HepG2 (cell line): Measurements from ENCODE around the gene KATNAL1.

Source experiments
- MXI1 ChIP-seq: IDR thresholded peaks from 3 replicates; pipeline ENCODE4 v1.6.1; 2012; ENCODE audit warnings: low read depth, low read length, inconsistent platforms, borderline replicate concordance
- NFYB ChIP-seq: sonication (generic); formaldehyde crosslinking; IDR thresholded peaks from 2 replicates; pipeline ENCODE4 v1.4.0; 2020; ENCODE audit warnings: missing genetic modification reagents
- POLR2AphosphoS5 ChIP-seq: IDR thresholded peaks from 2 replicates; pipeline ENCODE4 v1.6.1; 2012; ENCODE audit warnings: low read depth, low read length
- SCMH1 ChIP-seq: sonication (generic); formaldehyde crosslinking; IDR thresholded peaks from 2 replicates; pipeline ENCODE4 v1.9.0; 2021; ENCODE audit warnings: missing genetic modification reagents, mild to moderate bottlenecking, borderline replicate concordance
- ZBTB8A ChIP-seq: sonication (generic); formaldehyde crosslinking; IDR thresholded peaks from 2 replicates; pipeline ENCODE4 v1.4.0; 2020; ENCODE audit warnings: mild to moderate bottlenecking, low read depth, missing genetic modification reagents, borderline replicate concordance
- ZFX ChIP-seq: sonication (generic); formaldehyde crosslinking; IDR thresholded peaks from 2 replicates; pipeline ENCODE4 v1.4.0; 2020; ENCODE audit warnings: mild to moderate bottlenecking, low read depth, missing genetic modification reagents, moderate library complexity
- ZNF12 ChIP-seq: sonication (generic); formaldehyde crosslinking; IDR thresholded peaks from 2 replicates; pipeline ENCODE4 v1.5.0; 2020; ENCODE audit warnings: missing genetic modification reagents
- ZNF709 ChIP-seq: sonication (generic); formaldehyde crosslinking; IDR thresholded peaks from 2 replicates; pipeline ENCODE4 v1.5.0; 2020; ENCODE audit warnings: mild to moderate bottlenecking, missing genetic modification reagents
- ZNF768 ChIP-seq: sonication (generic); formaldehyde crosslinking; IDR thresholded peaks from 2 replicates; pipeline ENCODE4 v1.4.0; 2020; ENCODE audit warnings: missing genetic modification reagents
- TF ChIP-seq, protein P1 (sequence below): fragments of 450-650 bp; IDR thresholded peaks from 2 replicates; pipeline ENCODE4 v1.6.1; 2017; ENCODE audit warnings: mild to moderate bottlenecking

DNA sequence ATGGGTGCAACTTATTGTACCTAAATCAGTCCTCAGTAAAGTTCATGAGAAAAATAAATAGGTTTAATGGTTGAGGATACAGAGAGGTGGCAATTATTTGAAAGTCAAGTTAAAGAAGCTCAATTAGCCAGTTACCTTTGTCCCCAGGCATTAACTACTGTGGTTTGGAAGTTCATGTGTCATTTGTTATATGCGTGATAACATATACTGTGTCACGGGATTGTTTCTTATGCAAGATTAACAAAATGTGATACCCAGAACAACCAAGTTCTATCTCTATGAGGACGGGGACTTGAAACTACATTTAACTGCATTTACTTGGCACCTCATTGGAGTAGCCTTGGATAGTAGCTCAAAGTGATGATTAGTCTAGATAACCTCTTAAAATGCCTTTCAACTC is 13.9 kb upstream of the KATNAL1 start:
- TF ChIP-seq ZBTB8A (CRISPR knock-in tag) = no peak
- TF ChIP-seq, protein P1, sequence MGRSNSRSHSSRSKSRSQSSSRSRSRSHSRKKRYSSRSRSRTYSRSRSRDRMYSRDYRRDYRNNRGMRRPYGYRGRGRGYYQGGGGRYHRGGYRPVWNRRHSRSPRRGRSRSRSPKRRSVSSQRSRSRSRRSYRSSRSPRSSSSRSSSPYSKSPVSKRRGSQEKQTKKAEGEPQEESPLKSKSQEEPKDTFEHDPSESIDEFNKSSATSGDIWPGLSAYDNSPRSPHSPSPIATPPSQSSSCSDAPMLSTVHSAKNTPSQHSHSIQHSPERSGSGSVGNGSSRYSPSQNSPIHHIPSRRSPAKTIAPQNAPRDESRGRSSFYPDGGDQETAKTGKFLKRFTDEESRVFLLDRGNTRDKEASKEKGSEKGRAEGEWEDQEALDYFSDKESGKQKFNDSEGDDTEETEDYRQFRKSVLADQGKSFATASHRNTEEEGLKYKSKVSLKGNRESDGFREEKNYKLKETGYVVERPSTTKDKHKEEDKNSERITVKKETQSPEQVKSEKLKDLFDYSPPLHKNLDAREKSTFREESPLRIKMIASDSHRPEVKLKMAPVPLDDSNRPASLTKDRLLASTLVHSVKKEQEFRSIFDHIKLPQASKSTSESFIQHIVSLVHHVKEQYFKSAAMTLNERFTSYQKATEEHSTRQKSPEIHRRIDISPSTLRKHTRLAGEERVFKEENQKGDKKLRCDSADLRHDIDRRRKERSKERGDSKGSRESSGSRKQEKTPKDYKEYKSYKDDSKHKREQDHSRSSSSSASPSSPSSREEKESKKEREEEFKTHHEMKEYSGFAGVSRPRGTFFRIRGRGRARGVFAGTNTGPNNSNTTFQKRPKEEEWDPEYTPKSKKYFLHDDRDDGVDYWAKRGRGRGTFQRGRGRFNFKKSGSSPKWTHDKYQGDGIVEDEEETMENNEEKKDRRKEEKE = no peak
- no peak for TF ChIP-seq MXI1
- no peak for TF ChIP-seq ZNF709 (CRISPR knock-in tag)
- TF ChIP-seq SCMH1 (CRISPR knock-in tag) = no peak
- no peak for TF ChIP-seq NFYB
- TF ChIP-seq ZNF12 (CRISPR knock-in tag) = no peak
- TF ChIP-seq ZNF768 (CRISPR knock-in tag) = no peak
- no peak for TF ChIP-seq ZFX (CRISPR knock-in tag)
- TF ChIP-seq POLR2AphosphoS5 = no peak
